HG03565 (cell line): Measurements from ENCODE around the gene ZMPSTE24.
"Not testable (repeated sequence)": the region's sequence is repeated elsewhere in the genome, so short reads cannot be mapped to it uniquely, and the experiment has no call there.

Experiments used
- ATAC-seq: cut with Tn5 transposase; IDR thresholded peaks from one replicate; pipeline ENCODE4 v1.9.1; 2021; ENCODE audit warnings: mild to moderate bottlenecking, moderate library complexity; ENCODE audit not compliant: unreplicated experiment

The ZMPSTE24 gene

DNA sequence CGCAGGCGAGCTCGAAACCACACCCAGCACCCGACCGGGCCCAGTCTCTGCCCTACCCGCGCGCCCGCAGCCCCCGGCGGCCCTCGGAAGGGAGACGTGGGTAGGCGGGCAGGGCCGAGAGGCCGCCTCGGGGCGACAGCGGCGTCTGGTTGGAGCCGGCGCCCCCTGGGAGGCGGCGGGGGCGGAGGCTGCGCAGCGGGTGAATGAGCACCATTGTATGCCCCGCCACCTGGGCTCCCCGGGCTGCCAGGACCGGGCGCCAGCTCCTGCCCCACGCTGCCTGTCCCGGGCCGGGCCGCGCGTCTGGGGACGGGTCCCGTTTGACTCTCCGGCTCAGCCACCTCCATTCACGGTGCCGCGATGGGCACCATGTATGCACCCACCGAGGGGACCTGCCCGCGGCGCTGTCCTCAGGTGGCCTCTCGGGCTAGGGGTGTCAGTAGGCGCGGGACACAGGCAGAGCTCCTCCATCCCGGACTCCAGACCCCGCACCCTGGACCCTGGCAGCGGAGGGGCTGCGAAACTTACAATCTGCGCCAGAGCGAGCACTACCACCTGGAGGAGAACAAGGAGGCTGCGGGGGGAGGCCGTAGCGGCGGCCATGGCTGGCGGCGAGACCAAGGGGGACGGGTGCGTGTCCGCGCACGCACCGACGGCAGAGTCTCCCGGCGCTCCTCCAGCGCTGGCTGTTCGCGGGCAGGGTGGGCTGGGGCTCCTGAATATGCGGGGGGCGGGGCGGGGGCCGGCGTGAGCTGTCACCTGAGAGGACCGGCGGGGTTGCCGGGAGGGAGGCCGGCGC is 58.8 kb downstream of the ZMPSTE24 start, which contains the start of gene COL9A2:
Gene COL9A2, minus strand, starts transcription at position 692 of the 799 bp plus-strand sequence. Its CDS starts 89 bp downstream, at position 603.
- ATAC-seq, result no peak

DNA sequence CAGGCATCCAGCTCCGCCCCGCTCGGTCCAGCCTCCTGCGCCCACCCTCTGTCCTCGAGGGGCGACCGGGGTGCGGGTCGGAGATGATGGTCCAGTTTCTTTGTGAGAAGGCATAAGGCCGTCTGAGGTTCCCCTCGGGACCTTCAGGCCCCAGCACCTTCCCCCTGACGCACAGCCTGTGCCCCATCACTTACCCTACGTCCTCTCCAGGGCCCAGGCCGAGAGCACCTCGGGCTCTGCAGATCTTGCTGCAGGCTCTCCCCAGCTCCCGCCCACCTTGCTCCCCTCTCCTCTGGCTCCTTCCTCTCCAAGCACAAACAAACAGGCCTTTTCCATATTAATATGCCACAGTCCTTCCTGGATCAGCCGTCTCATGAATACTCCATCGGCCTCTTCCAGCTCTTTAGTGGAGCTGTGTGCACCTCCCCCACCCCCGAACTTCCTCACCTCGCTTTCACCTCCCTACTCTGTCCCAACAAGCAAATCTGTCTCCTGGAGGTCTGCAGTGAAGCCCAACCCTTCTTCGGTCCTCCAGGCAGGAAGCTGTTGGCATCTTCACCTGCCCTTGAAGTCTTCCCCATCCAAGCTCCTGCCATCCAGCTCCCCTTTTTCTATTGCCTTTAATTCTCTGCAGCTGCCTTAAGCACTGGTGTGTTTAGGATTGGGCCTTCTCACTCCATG is 59.5 kb downstream of the ZMPSTE24 start:
- no peak for ATAC-seq

DNA sequence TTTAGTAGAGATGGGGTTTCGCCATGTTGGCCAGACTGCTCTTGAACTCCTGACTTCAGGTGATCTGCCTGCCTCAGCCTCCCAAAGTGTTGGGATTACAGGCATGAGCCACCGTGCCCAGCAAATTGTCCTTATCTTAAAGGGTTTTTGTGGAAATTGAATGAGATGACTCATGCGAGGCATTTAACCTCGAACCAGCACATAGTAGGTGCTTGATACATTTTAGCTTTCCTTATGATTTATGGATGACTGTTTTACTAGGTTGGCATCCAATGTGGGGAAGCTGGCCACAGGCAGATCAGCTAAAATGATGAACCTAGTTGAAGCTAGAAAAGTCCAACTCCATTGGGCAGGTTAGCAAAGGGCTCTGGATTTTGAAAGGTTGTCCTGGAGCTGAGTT is 60.4 kb downstream of the ZMPSTE24 start:
- ATAC-seq, result no peak

DNA sequence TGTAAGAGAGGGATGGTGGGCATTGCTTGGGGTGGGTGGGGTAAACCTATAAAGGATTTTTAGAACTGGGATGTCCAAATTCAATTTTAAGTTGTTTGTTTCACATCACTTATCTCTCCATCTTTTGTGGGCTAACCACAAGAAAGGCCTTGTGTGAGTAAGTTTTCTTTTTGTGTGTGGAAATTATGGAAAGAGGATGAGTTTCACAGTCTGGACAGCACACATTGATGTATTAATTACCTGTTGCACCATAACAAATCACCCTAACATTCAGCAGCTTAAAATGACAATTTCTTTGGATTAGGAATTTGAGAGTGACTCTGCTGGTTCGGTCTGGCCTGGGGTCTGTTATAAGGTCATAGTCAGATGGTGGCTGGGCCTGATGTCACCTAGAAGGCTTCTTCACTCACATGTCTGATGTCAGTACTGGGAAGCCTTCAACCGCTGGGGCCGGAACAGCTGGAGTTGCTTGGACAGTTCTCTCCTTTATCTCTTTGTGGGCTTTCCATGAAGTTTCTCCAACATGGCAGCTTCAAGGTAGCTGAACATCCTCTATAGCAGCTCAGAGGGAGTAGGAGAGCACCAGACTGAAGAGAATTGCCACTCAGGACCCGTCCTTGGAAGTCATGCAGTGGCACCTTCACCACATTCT is 61.1 kb downstream of the ZMPSTE24 start:
- ATAC-seq, result no peak

DNA sequence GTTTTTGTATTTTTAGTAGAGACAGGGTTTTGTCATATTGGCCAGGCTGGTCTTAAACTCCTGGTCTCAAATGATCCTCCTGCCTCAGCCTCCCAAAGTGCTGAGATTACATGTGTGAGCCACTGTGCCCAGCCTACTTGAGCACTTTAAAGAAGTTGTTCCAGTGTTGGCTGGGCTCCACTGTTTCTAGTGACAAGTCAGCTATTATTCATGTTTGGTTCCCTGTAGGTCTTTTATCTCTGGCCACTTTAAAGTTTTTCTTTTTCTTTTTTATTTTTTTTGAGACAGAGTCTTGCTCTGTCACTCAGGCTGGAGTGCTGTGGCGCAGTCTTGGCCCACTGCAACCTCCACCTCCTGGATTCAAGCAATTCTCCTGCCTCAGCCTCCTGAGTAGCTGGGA is 73.4 kb downstream of the ZMPSTE24 start:
- not testable (repeated sequence) for ATAC-seq

DNA sequence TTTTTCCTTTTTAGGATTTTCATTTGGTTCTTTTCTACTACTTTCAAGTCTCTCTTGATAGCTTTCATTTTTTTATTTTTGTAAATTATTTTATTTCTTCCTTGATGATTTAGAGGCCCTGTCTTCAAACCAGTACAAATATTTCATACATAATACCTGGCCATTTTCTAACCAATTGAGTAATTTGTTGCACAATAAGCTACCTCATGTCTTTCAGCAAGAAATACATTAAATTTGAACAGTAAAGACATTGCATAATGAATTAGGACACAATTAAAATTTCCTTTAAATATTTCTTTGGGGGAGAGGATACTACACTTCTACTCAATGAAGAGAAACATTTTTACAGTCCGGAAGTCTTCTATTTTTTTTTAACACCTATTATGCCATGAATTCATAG is 74.7 kb downstream of the ZMPSTE24 start:
- ATAC-seq, result no peak

DNA sequence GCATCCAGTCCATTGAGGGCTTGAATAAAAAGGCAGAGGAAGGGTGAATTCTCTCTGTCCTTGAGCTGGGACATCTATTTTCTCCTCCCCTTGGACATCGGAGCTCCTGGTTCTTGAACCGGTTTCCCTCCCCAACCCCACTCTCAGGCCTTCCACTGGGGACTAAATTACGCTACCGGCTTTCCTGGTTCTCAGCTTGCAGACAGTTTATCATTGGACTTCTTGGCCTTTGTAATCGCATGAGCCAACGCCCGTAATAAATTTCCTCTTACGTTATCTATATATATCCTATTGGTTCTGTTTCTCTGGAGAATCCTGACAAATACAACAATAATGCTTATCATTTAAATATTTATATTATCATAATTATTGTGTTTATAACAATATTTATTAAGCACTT is 79.4 kb downstream of the ZMPSTE24 start:
- ATAC-seq, result no peak

DNA sequence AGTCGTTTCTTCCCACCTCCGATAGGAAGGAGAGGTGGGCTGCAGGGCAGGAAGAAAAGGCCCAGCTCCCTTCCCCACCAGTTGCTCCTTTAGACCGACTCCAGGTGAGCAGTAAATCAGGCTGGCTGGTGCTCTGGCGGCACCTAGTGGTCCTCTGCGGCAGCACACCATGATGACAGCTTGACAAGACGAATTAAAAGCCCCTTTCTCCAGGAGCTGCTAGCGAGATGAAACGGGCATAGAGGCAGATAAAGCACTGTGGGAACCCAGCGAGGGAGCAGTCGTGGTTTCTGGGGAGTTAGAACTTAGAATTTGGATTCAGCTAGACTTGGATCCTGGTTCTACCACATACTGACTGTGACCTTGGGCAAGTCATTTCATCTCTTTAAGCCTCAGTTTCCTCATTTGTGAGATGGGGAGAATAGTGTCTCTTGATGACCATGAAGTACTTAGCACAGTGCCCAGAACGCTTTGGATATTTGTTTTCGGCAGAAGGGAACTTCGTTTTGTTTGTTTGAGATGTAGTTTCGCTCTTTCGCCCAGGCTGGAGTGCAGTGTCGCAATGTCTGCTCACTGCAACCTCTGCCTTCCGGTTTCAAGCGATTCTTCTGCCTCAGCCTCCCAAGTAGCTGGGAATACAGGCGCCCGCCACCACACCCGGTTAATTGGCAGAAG is 80.8 kb downstream of the ZMPSTE24 start:
- no peak for ATAC-seq

DNA sequence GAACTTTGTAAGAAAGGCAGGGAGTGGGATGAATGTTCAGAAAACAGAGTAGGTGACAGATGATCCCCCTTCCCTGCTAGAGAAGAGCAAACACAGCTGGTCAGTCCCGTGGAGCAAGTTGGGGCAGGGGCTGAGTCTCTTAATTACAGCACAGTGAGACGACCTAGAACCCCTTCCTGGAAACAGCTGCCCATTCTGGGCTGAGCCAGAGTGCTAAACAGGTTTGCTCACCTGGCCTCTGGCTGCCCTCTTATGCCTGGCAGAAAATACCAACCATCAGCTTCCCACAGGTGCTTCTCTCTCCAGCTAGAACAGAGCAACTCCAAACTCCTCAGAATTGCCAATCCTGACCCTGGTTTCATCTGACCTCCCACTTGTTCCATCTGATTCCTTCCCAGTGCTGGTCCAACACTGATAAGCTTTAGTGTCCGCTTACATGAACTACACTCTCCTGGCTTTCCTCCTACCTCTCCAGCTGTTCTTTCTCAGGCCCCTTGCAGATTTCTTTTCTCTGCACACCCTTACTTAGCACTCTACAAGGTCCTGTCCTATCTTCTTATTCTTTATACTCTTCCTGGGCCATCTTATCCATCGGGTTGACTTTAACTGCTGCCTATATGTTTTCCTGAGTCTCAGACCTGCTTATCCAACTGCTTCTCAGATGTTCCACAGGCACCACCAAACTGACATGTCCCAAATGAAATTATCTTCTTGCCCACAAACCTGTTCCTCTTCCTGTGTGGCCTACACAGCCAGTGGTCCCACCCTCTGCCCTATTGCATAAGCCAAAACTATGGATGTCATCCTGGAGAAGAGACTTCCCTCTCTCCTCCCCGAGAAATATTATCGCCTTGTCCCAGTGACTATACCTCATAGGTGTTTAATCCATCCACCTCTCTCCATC is 81.6 kb downstream of the ZMPSTE24 start:
- no peak for ATAC-seq

DNA sequence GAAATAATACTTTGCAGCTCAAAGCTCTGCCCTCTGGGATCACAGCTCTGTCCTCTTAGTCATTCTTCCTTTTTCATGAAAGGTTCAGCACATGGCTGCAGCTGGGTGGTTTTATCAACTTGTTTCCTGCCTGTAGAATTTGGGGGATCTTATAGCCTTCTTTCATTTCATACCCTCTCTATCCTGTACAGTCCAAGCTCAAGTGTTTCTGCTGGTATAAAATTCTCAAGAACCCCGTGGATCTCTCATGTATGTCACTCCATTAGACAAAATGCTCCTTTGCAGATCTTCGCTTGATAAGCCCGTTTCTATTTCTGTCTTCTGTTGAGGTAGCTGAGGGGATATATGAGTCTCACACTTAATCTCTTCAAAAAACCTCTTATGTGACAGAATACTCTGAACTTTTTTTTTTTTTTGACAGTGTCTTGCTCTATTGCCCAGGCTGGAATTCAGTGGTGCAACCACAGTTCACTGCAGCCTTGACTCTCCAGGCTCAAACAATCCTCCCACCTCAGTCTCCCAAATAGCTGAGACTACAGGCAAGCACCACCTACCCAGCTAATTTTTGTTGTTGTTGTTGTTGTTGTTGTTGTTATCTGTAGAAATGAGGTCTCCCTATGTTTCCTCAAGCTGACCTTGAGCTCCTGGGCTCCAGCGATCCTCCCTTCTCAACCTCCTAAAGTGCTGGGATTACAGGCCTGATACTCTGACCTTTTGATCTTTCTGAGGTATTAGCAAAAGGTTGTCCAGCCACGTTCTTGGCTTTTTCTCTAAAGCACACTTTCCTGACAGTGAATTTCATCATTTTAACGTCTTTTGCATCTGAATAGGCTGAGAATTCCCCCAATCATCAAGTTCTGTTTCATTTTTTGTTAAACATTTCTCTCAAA is 83.7 kb downstream of the ZMPSTE24 start:
- no peak for ATAC-seq

DNA sequence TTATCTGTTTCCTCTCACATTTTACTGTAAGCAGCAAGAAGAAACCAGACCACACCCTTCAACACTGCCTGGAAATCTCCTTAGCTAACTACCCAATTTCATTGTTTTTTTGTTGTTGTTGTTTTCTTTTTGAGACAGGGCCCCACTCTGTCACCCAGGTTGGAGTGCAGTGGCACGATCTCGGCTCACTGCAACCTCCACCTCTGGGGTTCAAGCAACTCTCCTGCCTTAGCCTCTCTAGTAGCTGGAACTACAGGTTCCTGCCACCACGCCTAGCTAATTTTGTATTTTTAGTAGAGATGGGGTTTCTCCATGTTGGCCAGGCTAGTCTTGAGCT is 84.3 kb downstream of the ZMPSTE24 start:
- ATAC-seq, result not testable (repeated sequence)
